H1 (cell line): ENCODE results near the gene THRB. TPM values are rescaled to one million over a fixed set of nuclear protein-coding genes. Genes with fewer than 3 reads are reported as not detected.

Source experiments
- ASH2L ChIP-seq: fragments of 200-600, 300-600 bp; sonication (generic); IDR thresholded peaks from one replicate; pipeline ENCODE4 v1.7.1; 2017; ENCODE audit warnings: low read length
- EZH2 ChIP-seq: fragments of 200-600 bp; sonication (generic); IDR thresholded peaks from 2 replicates; pipeline ENCODE4 v1.7.1; 2012; ENCODE audit warnings: low read depth, mild to moderate bottlenecking, moderate library complexity, low read length, inconsistent platforms; ENCODE audit not compliant: severe bottlenecking
- FOSL1 ChIP-seq: IDR thresholded peaks from 2 replicates; pipeline ENCODE4 v1.6.1; 2011; ENCODE audit warnings: mild to moderate bottlenecking, low read depth, low read length, moderate library complexity; ENCODE audit not compliant: insufficient read depth
- TAF7 ChIP-seq: optimal IDR thresholded peaks from 2 replicates; pipeline ENCODE3; 2011; ENCODE audit warnings: low read depth, mild to moderate bottlenecking, inconsistent platforms, low read length, moderate library complexity, borderline replicate concordance
- TBP ChIP-seq: IDR thresholded peaks from 2 replicates; pipeline ENCODE4 v1.6.1; 2011; ENCODE audit warnings: low read depth, low read length, improper control_type of control experiment
- USF2 ChIP-seq: IDR thresholded peaks from 2 replicates; pipeline ENCODE4 v1.6.1; 2011; ENCODE audit warnings: low read length, improper control_type of control experiment
- polyA plus RNA-seq, 7 experiments: library from polyadenylated mRNA; depleted of rRNA in 3 of 7; stranded (reverse) in 5 of 7; unstranded in 2 of 7; fragments of >200 nt in 5 of 7; fragments of 200-250 nt in 2 of 7; gene quantifications; 1 replicate in 5 of 7; 2 replicates in 1 of 7; 4 replicates in 1 of 7; pipeline versions ENCODE4 v1.2.1 to v1.2.3, GENCODE V29; 2011 to 2013; ENCODE audit warnings: missing spikeins in 2 of 7, mixed read lengths in 2 of 7
- total RNA-seq: library from RNA; stranded (reverse); fragmentation: NEBNext Ultra II Directional; extraction: Animal tissue kit (Norgen Biotek cat#: 25700); gene quantifications from 2 replicates; pipeline ENCODE4 v1.2.1, GENCODE V29; 2021

The THRB gene
- total and polyA plus RNA-seq, 2 of the 8 experiments (the other 6 are each of a cell fraction or from before 2014, with no cell fraction given) = 0.98 to 3.9 TPM

DNA sequence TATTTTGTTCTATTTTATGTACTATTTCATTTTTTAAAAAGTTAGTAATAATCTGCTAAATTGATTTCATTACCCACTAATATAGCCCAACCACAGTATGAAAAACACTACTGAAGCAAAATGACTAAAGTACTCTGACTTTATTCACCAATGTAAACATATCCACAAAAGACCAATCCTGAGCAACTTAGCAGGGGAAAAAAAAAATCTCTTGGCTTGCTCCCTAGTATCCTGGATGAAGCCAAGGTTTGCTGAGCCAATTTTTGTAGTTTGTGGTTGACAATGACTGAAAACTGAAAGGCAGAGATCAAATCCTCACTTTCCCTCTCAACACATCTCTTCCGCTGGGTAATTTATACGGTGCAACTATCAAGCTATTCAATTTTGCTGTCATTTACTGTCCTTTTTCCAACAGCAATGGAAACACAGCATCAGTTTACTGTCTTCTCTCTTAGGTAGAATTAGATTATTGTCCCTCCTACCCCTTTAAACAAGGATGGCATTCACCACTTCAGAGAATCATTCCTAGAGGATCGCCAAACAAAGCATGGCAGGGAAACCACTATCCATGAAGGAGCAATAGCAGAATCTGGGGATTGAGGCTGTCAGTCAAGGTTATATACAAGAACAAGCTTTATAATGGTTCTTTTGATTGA lies 149.7 kb downstream of the THRB start (continued):
- TF ChIP-seq FOSL1 (no peak), TBP (no peak), ASH2L (no peak), TAF7 (no peak), EZH2 (no peak), USF2 (no peak)
